ENCODE data around the gene KLHL29.

KLHL29 gene

GRCh38 chr2:23447405-23447804, 62.4 kb downstream of the KLHL29 start:
- DNase-seq: no peak

DNA sequence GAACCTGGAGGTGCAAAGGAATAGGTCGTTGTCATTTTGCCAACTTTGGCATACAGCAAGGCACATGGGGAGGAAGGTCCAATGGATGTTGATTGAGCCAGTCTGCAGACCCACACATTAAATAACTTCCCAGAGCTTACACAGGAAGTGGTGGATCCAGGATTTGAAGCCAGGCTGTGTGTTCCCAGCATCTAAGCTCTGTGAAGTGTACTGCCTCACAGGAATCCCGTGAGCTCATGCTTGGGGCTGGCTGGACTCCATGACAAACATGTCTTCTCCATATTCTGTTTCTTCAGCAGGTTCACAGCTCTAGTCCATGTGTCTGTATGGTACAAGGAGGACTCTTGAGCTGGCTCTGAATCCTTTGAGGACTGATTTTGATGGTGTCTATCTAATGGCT, 63.9 kb downstream of the KLHL29 start:
- DNase-seq: no peak

GRCh38 chr2:23449413-23449812, 64.4 kb downstream of the KLHL29 start:
- no peak for DNase-seq

- peak in 1 of 56 donors; percentile 9 for DNase-seq
Observed at GRCh38 chr2:23449831-23450331, 64.9 kb downstream of the KLHL29 start.

- no peak for DNase-seq
Observed at GRCh38 chr2:23452372-23452771, 67.4 kb downstream of the KLHL29 start.

DNA sequence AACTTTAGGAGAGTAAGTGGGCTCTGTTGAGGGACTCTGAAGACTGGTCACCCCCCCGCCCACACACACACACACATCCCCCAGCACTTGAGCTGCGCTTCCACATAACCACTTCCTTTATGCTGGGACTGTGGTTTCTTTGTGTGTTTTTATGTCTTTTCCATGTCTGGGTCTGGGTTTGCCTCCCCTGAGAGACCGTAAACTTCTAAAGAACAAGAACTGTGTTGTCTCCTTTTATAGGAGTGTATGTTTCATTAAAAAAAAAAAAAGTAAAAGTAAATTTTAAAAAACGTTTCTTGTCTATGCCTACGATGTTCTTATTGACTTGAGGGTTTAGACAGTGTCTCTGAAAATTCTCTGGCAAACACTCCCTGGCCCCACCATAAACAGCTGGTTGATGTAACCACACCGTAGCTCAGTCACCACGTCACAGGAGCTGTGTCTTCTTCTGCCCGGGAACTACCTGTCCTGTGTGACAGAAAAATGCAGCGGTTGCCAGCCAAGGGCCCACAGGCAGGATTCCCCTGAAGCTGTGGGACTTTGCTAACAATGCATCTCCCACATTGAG, 68.0 kb downstream of the KLHL29 start:
- no peak for DNase-seq

DNA sequence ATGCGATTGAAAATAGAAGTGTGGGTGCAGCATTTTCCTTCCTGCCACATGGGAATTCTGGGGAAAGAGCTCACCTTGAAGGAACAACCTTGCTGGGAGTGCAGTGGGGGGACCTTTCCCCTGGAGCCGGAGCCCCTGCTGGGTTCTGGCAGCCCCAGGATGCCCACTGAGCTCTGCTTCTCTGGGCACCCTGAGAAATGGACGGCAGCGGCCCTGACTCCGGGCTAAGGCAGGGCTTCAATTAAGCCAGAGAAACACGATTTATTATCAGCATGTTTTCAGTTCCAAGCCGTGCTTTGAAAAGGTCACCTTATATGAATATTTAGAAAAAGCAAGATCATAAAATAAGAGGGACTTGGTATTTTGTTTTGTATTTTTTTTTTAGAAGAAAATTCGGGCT, 68.5 kb downstream of the KLHL29 start:
- DNase-seq: no peak

- no peak for DNase-seq
Observed at GRCh38 chr2:23453836-23454460, 69.0 kb downstream of the KLHL29 start.

DNA sequence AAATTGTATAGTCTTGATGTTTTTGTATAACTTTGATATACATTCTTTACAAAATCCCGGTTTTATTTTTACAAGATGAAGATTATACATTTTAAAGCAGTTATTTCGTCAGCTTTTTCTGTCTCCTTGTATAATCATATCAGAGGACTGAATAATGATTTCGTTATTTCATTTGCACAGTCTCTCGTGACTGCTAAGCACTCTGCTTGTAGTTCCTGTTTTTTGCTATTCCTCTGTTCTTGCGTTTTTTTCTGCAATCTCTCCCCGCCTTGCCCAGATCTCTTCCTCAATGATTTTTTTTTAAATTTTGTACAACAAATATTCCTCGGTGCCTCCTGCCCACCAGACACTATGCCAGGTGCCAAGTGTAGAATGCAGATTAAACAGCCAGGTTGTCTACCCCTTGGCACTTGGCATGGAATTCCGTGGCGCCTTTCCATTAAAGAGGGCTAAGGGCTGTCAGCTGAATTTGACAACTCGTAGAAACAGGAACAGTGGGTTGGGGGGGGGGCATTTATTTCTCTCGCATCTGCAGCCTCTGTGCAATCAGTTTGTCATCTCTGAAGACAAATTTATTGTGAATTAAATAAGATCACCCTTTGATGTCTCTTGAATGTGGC, 69.6 kb downstream of the KLHL29 start:
- DNase-seq: no peak

DNA sequence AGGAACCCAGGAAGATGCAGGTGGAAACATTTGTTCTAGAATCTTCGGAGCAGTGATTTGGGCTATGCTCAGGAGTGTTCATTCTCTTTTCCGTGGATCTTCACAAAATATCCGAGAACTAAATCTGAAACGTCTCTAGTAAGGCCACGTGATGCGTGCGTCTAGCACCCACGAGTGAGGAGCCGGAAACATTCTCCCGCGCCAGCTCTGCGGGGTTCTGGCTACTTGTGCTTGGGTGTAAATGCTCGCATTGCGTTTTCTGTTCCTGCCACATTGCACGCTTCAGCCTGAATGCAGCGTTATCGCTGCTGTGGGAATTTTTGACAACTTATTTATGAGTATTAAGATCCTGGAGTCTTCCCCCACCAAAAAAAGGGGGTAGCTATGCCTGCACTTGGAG, 71.4 kb downstream of the KLHL29 start:
- DNase-seq: no peak

- DNase-seq: no peak
Observed at GRCh38 chr2:23456881-23457760, 72.1 kb downstream of the KLHL29 start.

GRCh38 chr2:23457990-23458682, 73.2 kb downstream of the KLHL29 start:
- no peak for DNase-seq

DNA sequence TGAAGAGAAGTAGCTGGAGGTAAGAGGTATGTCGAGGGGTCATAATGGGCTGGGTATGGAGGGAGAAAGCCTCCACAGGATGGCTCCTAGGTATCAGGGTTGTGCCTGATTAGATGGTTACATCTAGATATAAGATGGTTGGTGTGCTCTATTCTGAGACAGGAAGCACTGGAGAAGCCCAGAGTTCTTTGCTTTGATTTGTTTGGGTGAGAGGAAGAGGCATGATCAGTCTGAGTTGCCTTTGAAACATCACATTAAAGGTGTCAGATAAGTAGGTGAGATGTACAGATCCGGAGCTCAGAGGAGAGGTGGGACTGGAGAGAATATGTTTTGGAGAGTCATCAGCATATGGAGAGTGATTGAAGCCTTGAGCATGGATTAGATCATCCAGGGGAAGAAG, 74.1 kb downstream of the KLHL29 start:
- no peak for DNase-seq

- DNase-seq: no peak
Observed at GRCh38 chr2:23460228-23460627, 75.2 kb downstream of the KLHL29 start.

GRCh38 chr2:23460993-23461392, 76.0 kb downstream of the KLHL29 start:
- DNase-seq: no peak

- DNase-seq: no peak
Observed at GRCh38 chr2:23464156-23464555, 79.2 kb downstream of the KLHL29 start.

- no peak for DNase-seq
Observed at GRCh38 chr2:23464905-23465537, 80.0 kb downstream of the KLHL29 start.

GRCh38 chr2:23465936-23466335, 81.0 kb downstream of the KLHL29 start:
- DNase-seq: no peak

DNA sequence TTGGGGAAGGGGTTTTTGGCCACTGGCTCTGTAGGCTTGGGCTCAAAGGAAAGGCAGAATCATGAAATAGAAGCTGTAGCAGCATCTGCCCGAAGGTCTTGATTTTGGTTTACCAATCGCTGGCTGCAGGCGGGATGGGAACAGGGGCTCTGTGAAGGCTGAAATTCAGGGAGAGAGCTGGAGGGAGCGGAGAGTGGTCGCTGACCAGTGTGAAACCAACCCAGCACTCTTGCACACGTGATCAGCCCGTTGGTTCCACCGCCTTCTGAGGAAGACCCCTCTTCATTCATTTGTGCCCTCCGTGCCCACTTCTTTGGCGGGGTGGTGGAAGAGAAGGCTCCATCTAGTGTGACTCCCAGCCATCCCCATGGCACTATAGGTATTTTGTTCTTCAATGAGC, 82.6 kb downstream of the KLHL29 start:
- DNase-seq: no peak

DNA sequence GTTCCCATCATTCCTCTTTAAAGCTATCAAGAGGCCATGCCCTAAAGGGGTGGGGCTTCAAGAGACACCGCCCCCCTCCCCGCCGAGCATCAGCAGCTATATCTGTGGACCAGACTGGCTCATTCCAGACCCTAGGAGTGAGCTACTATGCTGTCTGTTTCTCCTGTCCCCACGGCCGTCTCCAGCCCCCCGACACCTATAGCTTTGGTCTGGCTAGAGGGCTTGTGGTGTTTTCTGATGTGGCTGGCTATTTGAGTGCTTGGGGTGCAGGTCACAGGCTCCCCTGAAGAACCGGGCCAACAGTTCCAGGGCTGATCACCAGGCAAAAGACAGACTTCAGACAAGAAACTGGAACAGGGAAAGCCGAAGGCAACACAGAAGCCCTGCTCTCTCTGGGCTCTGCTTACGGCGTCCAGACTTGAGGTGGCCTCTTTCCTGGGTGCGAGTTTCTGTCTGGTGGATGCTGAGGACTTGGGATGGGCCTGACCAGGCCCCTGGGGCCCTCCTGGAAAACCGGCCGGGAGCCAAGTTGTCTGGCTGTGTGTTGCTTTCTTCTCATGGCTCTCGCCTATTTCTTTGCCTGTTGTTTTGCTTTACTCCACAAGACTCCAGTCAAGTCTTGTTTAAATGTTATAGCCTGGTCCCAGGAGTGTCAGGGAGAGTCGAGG, 83.6 kb downstream of the KLHL29 start:
- DNase-seq: no peak

Data from nucleus accumbens (tissue), 56 donors.